Astrocyte (in vitro differentiated cells and primary cell): ENCODE results near the gene MLIP. TPM values are rescaled to one million over a fixed set of nuclear protein-coding genes. Genes with fewer than 3 reads are reported as not detected.
A peak's percentile ranks its signal among the peaks of the same experiment; 100 is the strongest.

Source experiments
- DNase-seq: peaks from one replicate; pipeline ENCODE4 v3.0.0-alpha.2; 2010; ENCODE audit warnings: low read depth
- FAIRE-seq: peaks from 2 replicates; lab custom pipeline; 2011; peaks lifted over from hg19 to GRCh38; lab: Jason Lieb, UNC
- H2AFZ ChIP-seq: 2 replicates; pipeline ENCODE4 v1.6.0; 2012; ENCODE audit warnings: low read depth, low read length, inconsistent platforms
- H3K27ac ChIP-seq: 2 replicates; pipeline ENCODE4 v1.5.1; 2011; ENCODE audit warnings: low read depth, low read length, inconsistent platforms
- H3K27me3 ChIP-seq: 2 replicates; pipeline ENCODE4 v1.6.0; 2011; ENCODE audit warnings: low read length, inconsistent platforms; ENCODE audit not compliant: insufficient read depth
- H3K36me3 ChIP-seq: 2 replicates; pipeline ENCODE4 v1.5.1; 2011; ENCODE audit warnings: low read length, inconsistent platforms; ENCODE audit not compliant: insufficient read depth
- H3K4me1 ChIP-seq: 2 replicates; pipeline ENCODE4 v1.5.1; 2011; ENCODE audit warnings: low read length, inconsistent platforms; ENCODE audit not compliant: insufficient read depth
- H3K4me2 ChIP-seq: 2 replicates; pipeline ENCODE4 v1.6.0; 2012; ENCODE audit warnings: low read length, inconsistent platforms
- H3K4me3 ChIP-seq: 2 replicates; pipeline ENCODE4 v1.5.1; 2011; ENCODE audit warnings: low read depth, mild to moderate bottlenecking, low read length, inconsistent platforms; ENCODE audit not compliant: insufficient read depth
- H3K79me2 ChIP-seq: 2 replicates; pipeline ENCODE4 v1.6.0; 2012; ENCODE audit warnings: mild to moderate bottlenecking, low read length, inconsistent platforms; ENCODE audit not compliant: insufficient read depth
- H3K9ac ChIP-seq: 2 replicates; pipeline ENCODE4 v1.6.0; 2012; ENCODE audit warnings: mild to moderate bottlenecking, low read length, inconsistent platforms
- H3K9me3 ChIP-seq: 2 replicates; pipeline ENCODE4 v1.5.1; 2012; ENCODE audit warnings: low read depth, mild to moderate bottlenecking, low read length, inconsistent platforms; ENCODE audit not compliant: insufficient read depth
- H4K20me1 ChIP-seq: 2 replicates; pipeline ENCODE4 v1.6.0; 2012; ENCODE audit warnings: low read length, inconsistent platforms; ENCODE audit not compliant: insufficient read depth
- H3K27ac Mint-ChIP-seq: one replicate; pipeline ENCODE4 v1.8.0; 2021; ENCODE audit warnings: mild to moderate bottlenecking, mixed read lengths; ENCODE audit not compliant: unreplicated experiment
- H3K27me3 Mint-ChIP-seq: one replicate; pipeline ENCODE4 v1.8.0; 2021; ENCODE audit warnings: low read depth, mixed read lengths; ENCODE audit not compliant: unreplicated experiment
- H3K36me3 Mint-ChIP-seq: one replicate; pipeline ENCODE4 v1.8.0; 2021; ENCODE audit warnings: low read depth, mixed read lengths; ENCODE audit not compliant: unreplicated experiment
- H3K4me1 Mint-ChIP-seq: one replicate; pipeline ENCODE4 v1.8.0; 2021; ENCODE audit warnings: low read depth, mixed read lengths; ENCODE audit not compliant: unreplicated experiment
- H3K4me3 Mint-ChIP-seq: one replicate; pipeline ENCODE4 v1.8.0; 2021; ENCODE audit warnings: mild to moderate bottlenecking, moderate library complexity, mixed read lengths; ENCODE audit not compliant: unreplicated experiment
- H3K9me3 Mint-ChIP-seq: one replicate; pipeline ENCODE4 v1.8.0; 2021; ENCODE audit warnings: mild to moderate bottlenecking, mixed read lengths; ENCODE audit not compliant: unreplicated experiment
- CTCF ChIP-seq: IDR thresholded peaks from 2 replicates; pipeline ENCODE4 v1.5.1; 2011; ENCODE audit warnings: low read depth, mild to moderate bottlenecking, inconsistent platforms, low read length, moderate library complexity; ENCODE audit not compliant: insufficient read depth
- EZH2 ChIP-seq: IDR thresholded peaks from 2 replicates; pipeline ENCODE4 v1.6.1; 2012; ENCODE audit warnings: mild to moderate bottlenecking, low read length, inconsistent platforms; ENCODE audit not compliant: insufficient read depth
- total RNA-seq: library from RNA; stranded (reverse); gene quantifications from 2 replicates; pipeline ENCODE4 v1.2.1, GENCODE V29; 2021

MLIP gene
- total RNA-seq, 1 donor from 2014 or later = not detected

GRCh38 chr6:54156650-54157250 lies 45.5 kb downstream of the MLIP start:
- TF ChIP-seq CTCF (no peak), EZH2 (no peak)
- no peak overlapping the region for H3K4me3 Mint-ChIP-seq

GRCh38 chr6:54157405-54157804 lies 46.2 kb downstream of the MLIP start:
- FAIRE-seq (no peak), DNase-seq (no peak)
- Mint-ChIP-seq H3K4me3 (no peak overlapping the region), H3K36me3 (no peaks in the 10 kb centered on the region), H3K4me1 (no peaks in the 10 kb centered on the region), H3K27ac (no peak overlapping the region), H3K27me3 (no peaks in the 10 kb centered on the region), H3K9me3 (no peaks in the 10 kb centered on the region)
- H4K20me1 ChIP-seq = no peaks in the 10 kb centered on the region
- H3K9ac ChIP-seq = no peak overlapping the region
- no peaks in the 10 kb centered on the region for H3K79me2 ChIP-seq
- H3K4me3 ChIP-seq = no peak overlapping the region
- no peaks in the 10 kb centered on the region for H3K27me3 ChIP-seq
- H2AFZ ChIP-seq = no peak overlapping the region
- TF ChIP-seq CTCF (no peak), EZH2 (no peak)
- no peak overlapping the region for H3K27ac ChIP-seq
- H3K4me1 ChIP-seq = no peaks in the 10 kb centered on the region
- H3K9me3 ChIP-seq = no peaks in the 10 kb centered on the region
- no peak overlapping the region for H3K4me2 ChIP-seq
- no peaks in the 10 kb centered on the region for H3K36me3 ChIP-seq

More at GRCh38 chr6:54156650-54157250, 45.5 kb downstream of the MLIP start:
- FAIRE-seq (no peak), DNase-seq (no peak)
- Histone ChIP-seq H3K79me2 (no peaks in the 10 kb centered on the region), H2AFZ (no peak overlapping the region), H3K9ac (no peak overlapping the region), H4K20me1 (no peaks in the 10 kb centered on the region), H3K36me3 (no peaks in the 10 kb centered on the region), H3K4me3 (no peak overlapping the region), H3K27me3 (no peaks in the 10 kb centered on the region), H3K4me1 (no peaks in the 10 kb centered on the region), H3K27ac (no peak overlapping the region), H3K4me2 (no peak overlapping the region), H3K9me3 (no peaks in the 10 kb centered on the region)
- Mint-ChIP-seq H3K4me1 (no peaks in the 10 kb centered on the region), H3K27me3 (no peaks in the 10 kb centered on the region), H3K27ac (peak overlapping the region; percentile 22), H3K36me3 (no peaks in the 10 kb centered on the region), H3K9me3 (no peaks in the 10 kb centered on the region)

- Histone ChIP-seq H3K27me3 (no peaks in the 10 kb centered on the region), H3K4me3 (no peak overlapping the region), H3K9me3 (no peaks in the 10 kb centered on the region), H3K27ac (no peak overlapping the region), H3K36me3 (no peaks in the 10 kb centered on the region), H4K20me1 (no peaks in the 10 kb centered on the region), H2AFZ (no peak overlapping the region), H3K79me2 (no peaks in the 10 kb centered on the region), H3K9ac (no peak overlapping the region), H3K4me2 (no peak overlapping the region), H3K4me1 (no peaks in the 10 kb centered on the region)
- Mint-ChIP-seq H3K27me3 (no peaks in the 10 kb centered on the region), H3K36me3 (no peaks in the 10 kb centered on the region), H3K9me3 (peaks cover 8% of the 10 kb centered on the region), H3K27ac (no peak overlapping the region), H3K4me3 (no peak overlapping the region), H3K4me1 (no peaks in the 10 kb centered on the region)
- FAIRE-seq = no peak
- no peak for DNase-seq
- no peak for TF ChIP-seq CTCF
- TF ChIP-seq EZH2 = no peak
Measured at GRCh38 chr6:54173089-54173488, 61.8 kb downstream of the MLIP start.
